Muscle layer of duodenum (tissue), 2 donors: ENCODE results near the gene ENOX2.

Experiments
- H3K27ac ChIP-seq: one replicate; pipeline ENCODE4 v1.7.0; 2013; ENCODE audit warnings: mild to moderate bottlenecking, low read length
- H3K27me3 ChIP-seq: one replicate; pipeline ENCODE4 v1.7.0; 2013; ENCODE audit warnings: low read depth, mild to moderate bottlenecking, control low read depth, low read length
- H3K36me3 ChIP-seq, 2 donors: one replicate each; pipeline ENCODE4 v1.7.0; 2013; ENCODE audit warnings: low read length in 2 of 2, control low read depth in 1 of 2, mild to moderate bottlenecking in 1 of 2; ENCODE audit not compliant: insufficient read depth in 2 of 2, control insufficient read depth in 1 of 2
- H3K4me1 ChIP-seq, 2 donors: one replicate each; pipeline ENCODE4 v1.7.0; 2013; ENCODE audit warnings: low read length in 2 of 2, mild to moderate bottlenecking in 2 of 2, control low read depth in 1 of 2, moderate library complexity in 1 of 2; ENCODE audit not compliant: insufficient read depth in 2 of 2, control insufficient read depth in 1 of 2
- H3K4me3 ChIP-seq, 2 donors: one replicate each; pipeline ENCODE4 v1.7.0; 2013; ENCODE audit warnings: low read length in 2 of 2, low read depth in 1 of 2, mild to moderate bottlenecking in 1 of 2
- H3K9me3 ChIP-seq, 2 donors: one replicate each; pipeline ENCODE4 v1.7.0; 2013; ENCODE audit warnings: low read length in 2 of 2, control low read depth in 1 of 2, mild to moderate bottlenecking in 1 of 2; ENCODE audit not compliant: control insufficient read depth in 1 of 2
- donor health status: healthy.

ENOX2 gene

DNA sequence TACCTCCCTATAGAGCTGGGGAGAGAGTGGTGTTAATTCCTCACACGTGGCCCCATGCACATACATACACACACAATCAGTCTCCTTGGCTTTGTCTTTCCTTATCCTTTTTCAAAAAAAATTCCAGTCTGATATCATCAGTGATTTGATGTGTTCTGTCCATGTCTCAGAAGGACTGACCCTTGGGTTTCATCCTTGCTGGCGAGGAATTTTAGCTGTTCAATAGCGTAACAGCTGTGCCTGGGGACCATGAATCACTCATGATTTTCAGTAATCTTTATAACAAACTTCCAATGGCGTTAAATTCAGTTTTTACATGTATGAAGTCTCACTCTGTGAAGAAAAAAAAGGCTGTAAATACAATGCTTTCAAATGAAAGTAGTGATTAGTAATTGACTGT lies 296.6 kb downstream of the ENOX2 start:
- no peaks in the 10 kb centered on the region for H3K36me3 ChIP-seq
- no peaks in the 10 kb centered on the region for H3K27me3 ChIP-seq
- no peak overlapping the region for H3K4me3 ChIP-seq
- no peak overlapping the region for H3K27ac ChIP-seq
- no peaks in the 10 kb centered on the region for H3K4me1 ChIP-seq
- no peaks in the 10 kb centered on the region for H3K9me3 ChIP-seq

DNA sequence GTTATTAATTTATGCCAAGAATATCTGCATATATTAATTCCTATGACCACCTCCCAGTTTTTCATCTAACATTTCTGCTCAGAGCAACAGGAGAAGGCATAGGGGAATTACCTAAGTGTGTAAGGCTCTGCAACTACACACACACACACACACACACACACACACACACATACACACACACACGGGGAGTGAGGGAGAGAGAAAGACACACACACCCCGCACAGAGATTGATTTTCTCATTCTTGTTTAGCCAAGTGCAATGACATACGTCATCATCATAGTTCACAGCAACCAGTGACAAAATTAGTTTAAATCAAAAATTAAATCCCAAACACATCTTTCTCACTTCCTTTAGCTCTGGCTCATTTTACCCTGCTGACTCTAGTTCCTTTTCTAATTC lies 298.1 kb downstream of the ENOX2 start:
- Histone ChIP-seq H3K9me3 (no peaks in the 10 kb centered on the region), H3K4me1 (no peaks in the 10 kb centered on the region)

DNA sequence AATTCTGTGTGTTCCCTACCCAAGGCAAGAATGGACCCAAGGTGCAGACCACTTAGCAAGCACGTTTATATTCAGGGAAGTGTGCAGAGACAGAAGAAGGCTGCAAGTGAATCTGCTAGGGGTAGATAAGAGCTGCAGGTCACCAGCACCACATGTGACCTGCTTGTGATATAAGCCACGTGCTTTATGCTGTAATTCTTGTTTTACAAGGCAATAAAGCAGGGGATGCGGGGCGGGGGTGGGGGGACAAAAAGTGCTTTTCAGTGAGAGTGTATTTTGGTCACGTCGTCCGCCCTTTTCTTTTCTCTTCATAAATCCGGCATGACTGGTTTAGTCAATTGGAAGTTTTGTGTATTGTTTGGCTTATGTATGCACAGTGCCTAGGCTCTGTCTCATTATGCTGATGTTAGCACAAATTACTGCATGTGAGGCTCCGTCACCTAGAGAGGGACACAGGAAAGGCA lies 308.5 kb downstream of the ENOX2 start:
- no peak overlapping the region for H3K27ac ChIP-seq
- H3K9me3 ChIP-seq: no peaks in the 10 kb centered on the region
- H3K4me3 ChIP-seq: no peak overlapping the region
- no peaks in the 10 kb centered on the region for H3K36me3 ChIP-seq
- no peaks in the 10 kb centered on the region for H3K27me3 ChIP-seq
- no peaks in the 10 kb centered on the region for H3K4me1 ChIP-seq

More for the DNA sequence above, 298.1 kb downstream of the ENOX2 start:
- Histone ChIP-seq H3K27me3 (no peaks in the 10 kb centered on the region), H3K27ac (no peak overlapping the region), H3K36me3 (no peaks in the 10 kb centered on the region), H3K4me3 (no peak overlapping the region)

DNA sequence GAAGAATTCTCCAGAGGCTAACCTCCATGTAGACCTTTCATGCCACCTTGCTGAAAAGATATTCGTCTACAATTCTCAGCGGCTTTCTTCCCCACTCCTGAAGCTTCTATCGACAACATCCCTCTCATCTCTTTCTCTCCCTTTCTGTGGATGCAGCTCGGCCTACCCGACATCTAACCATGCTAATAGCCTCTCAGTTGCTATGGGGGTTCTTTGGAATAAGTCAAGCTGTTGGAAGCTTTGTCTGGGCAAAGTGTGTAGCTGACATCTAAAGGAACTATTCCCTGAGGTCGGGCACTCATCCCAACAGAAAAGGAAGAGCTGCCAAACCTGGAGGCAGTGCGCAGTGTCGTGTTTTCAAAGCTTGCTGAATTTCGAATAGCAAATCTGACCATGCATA lies 309.1 kb downstream of the ENOX2 start:
- Histone ChIP-seq H3K27ac (no peak overlapping the region), H3K27me3 (no peaks in the 10 kb centered on the region), H3K4me3 (no peak overlapping the region), H3K4me1 (no peaks in the 10 kb centered on the region), H3K36me3 (no peaks in the 10 kb centered on the region), H3K9me3 (no peaks in the 10 kb centered on the region)

DNA sequence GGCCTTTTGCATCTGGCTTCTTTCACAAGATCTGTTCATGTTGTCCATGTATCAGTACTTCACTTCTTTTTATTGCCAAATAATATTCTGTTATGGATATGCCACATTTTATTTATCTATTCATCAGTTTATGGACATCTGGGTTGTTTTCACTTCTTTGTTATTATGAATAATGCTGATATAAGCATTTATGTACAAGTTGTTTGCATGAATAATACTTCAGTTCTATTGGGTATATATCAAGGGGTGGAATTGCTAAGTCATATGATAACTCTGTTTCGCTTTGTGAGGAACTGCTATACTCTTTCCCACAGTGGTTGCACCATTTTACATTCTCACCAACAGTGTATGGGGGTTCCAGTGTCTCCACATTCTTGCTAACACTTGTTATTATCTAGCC lies 310.8 kb downstream of the ENOX2 start:
- Histone ChIP-seq H3K9me3 (no peaks in the 10 kb centered on the region), H3K27me3 (no peaks in the 10 kb centered on the region), H3K4me3 (no peak overlapping the region), H3K27ac (no peak overlapping the region), H3K36me3 (no peaks in the 10 kb centered on the region), H3K4me1 (no peaks in the 10 kb centered on the region)

DNA sequence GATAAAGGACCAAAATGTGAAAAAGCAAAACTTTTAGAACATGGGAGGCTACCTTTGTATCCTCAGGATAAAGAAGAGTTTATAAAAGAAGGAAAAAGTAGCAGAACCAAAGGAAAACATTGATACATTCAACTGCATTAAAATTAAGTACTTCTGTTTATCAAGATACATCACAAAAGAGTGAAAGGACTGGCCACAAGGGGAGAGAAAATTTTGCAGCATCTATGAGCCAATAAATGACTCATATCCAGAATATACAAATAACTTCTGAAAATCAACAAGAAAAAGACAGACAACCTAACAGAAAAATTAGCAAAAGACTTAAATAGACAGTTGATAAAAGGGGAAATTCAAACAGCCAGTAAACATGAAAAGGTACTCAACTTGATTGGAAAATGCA lies 324.1 kb downstream of the ENOX2 start:
- H3K4me1 ChIP-seq: no peaks in the 10 kb centered on the region
- H3K9me3 ChIP-seq: no peaks in the 10 kb centered on the region
- no peaks in the 10 kb centered on the region for H3K27me3 ChIP-seq
- H3K27ac ChIP-seq: no peak overlapping the region
- H3K36me3 ChIP-seq: no peaks in the 10 kb centered on the region
- no peak overlapping the region for H3K4me3 ChIP-seq

DNA sequence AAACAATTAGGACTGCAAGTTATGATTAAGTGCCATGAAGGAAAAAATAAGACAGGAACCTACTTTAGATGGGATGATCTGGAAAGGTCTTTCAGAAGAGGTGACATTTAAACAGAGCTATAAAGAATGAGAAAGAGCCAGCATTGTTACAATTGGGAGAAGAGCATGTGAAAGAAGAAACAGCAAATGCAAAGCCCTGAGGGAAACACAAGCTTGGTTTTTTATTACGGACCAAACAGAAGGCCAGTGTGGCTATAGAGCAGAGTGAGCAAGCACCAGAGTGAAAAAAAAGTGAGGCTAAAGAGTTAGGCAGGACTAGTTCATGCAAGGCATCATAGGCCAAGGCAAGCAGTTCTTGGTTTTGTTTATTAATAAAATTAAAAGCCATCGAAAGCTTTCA lies 325.6 kb downstream of the ENOX2 start:
- H3K9me3 ChIP-seq: no peaks in the 10 kb centered on the region
- H3K27me3 ChIP-seq: no peaks in the 10 kb centered on the region
- no peaks in the 10 kb centered on the region for H3K4me1 ChIP-seq
- H3K36me3 ChIP-seq: no peaks in the 10 kb centered on the region
- H3K27ac ChIP-seq: no peak overlapping the region
- H3K4me3 ChIP-seq: no peak overlapping the region

DNA sequence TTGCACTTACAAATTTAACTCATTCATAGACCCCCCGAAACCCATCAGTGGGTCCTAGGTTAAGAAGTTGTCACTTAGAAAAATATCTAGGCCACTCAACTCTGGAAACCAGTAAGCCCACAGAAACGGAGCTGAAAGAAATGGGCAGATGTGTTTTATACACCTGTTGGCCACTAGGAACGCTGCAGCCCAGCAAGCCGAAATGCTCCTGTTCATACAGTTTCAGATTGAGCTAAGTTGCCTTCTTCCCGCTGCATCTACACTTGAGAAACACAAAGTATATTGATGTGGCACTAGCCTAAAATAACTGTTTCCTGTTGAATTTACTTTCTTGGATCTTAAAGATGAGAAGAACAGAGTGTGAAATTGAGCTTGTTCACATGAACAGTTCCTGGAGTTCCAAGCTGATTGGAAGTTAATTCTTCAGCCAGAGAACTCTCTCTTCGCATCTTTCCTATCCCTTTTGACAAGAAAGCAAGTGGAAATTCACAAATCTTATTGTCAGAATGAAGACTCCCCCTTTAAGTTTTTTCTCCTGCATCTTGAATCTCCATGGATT lies 327.1 kb downstream of the ENOX2 start:
- Histone ChIP-seq H3K36me3 (no peaks in the 10 kb centered on the region), H3K27ac (no peak overlapping the region), H3K27me3 (no peaks in the 10 kb centered on the region), H3K4me1 (no peaks in the 10 kb centered on the region), H3K9me3 (no peaks in the 10 kb centered on the region), H3K4me3 (no peak overlapping the region)
